Mucosa of stomach (tissue), 1 donor: ENCODE results near the gene PCGF2.

Source experiments
- H3K27me3 ChIP-seq: one replicate; pipeline ENCODE4 v1.7.0; 2013; ENCODE audit warnings: mild to moderate bottlenecking, low read length; ENCODE audit not compliant: control insufficient read depth, insufficient read depth
- H3K36me3 ChIP-seq: one replicate; pipeline ENCODE4 v1.7.0; 2013; ENCODE audit warnings: low read length; ENCODE audit not compliant: control insufficient read depth, insufficient read depth
- H3K4me1 ChIP-seq: one replicate; pipeline ENCODE4 v1.7.0; 2013; ENCODE audit warnings: mild to moderate bottlenecking, low read length; ENCODE audit not compliant: control insufficient read depth, insufficient read depth
- H3K4me3 ChIP-seq: one replicate; pipeline ENCODE4 v1.7.0; 2013; ENCODE audit warnings: low read length
- H3K9ac ChIP-seq: one replicate; pipeline ENCODE4 v1.7.0; 2013; ENCODE audit warnings: mild to moderate bottlenecking, low read length, moderate library complexity
- H3K9me3 ChIP-seq: one replicate; pipeline ENCODE4 v1.7.0; 2013; ENCODE audit warnings: mild to moderate bottlenecking, low read length, moderate library complexity; ENCODE audit not compliant: control insufficient read depth
- donor health status: Pancreatic carcinoma.

Gene PCGF2

GRCh38 chr17:38740806-38741205 lies 7.3 kb downstream of the PCGF2 start:
- H3K27me3 ChIP-seq, result no peaks in the 10 kb centered on the region
- no peak overlapping the region for H3K9ac ChIP-seq
- no peaks in the 10 kb centered on the region for H3K9me3 ChIP-seq
- H3K36me3 ChIP-seq, result peaks cover 12% of the 10 kb centered on the region
- peaks cover 30% of the 10 kb centered on the region for H3K4me1 ChIP-seq
- H3K4me3 ChIP-seq, result no peak overlapping the region

DNA sequence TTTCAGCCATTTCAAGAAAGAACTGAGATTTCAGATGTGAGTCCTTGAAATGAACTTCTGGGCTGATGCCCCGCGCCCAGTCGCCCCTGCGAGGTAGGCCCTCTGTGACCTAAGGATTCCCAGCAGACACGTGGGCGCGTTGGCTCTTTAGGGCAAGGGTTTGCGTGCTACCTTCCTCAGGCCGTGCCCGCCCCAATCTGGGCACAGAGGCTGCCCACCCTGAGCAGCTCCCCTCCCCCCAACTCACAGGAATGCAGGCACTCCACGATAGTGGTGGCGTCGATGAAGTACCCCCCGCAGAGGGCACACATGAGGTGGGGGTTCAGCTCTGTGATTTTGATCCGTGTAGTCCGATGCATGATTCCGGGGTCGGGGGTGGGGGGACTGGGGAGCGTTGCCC lies 8.1 kb downstream of the PCGF2 start:
- Histone ChIP-seq H3K4me3 (no peak overlapping the region), H3K36me3 (peaks cover 12% of the 10 kb centered on the region), H3K27me3 (no peaks in the 10 kb centered on the region), H3K4me1 (peaks cover 33% of the 10 kb centered on the region), H3K9me3 (no peaks in the 10 kb centered on the region), H3K9ac (no peak overlapping the region)

- Histone ChIP-seq H3K36me3 (peaks cover 12% of the 10 kb centered on the region), H3K4me1 (peaks cover 33% of the 10 kb centered on the region), H3K27me3 (no peaks in the 10 kb centered on the region), H3K4me3 (no peak overlapping the region), H3K9me3 (no peaks in the 10 kb centered on the region), H3K9ac (no peak overlapping the region)
Measured at GRCh38 chr17:38739305-38739704, 8.8 kb downstream of the PCGF2 start.

DNA sequence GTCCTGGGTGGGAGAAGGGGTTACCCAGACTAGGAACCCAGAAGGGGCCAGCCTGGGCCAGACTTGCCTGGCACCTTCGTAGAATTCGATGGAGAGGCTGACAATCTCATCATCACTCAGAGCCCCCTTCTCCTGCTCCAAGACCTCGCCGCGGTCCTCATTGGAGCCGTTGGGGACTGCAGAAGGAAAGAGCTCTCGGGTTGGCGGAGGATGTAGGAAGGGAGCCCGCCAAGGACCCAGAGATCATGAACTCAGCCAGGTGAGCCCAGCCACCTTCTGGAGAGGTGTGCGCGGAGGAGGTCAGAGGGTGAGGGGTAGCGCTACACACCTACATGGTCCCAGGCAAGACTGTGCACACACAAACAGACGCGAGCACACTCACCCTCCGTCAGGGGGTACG lies 9.4 kb downstream of the PCGF2 start:
- Histone ChIP-seq H3K4me1 (peaks cover 37% of the 10 kb centered on the region), H3K9me3 (no peaks in the 10 kb centered on the region), H3K27me3 (no peaks in the 10 kb centered on the region), H3K36me3 (peaks cover 12% of the 10 kb centered on the region), H3K4me3 (no peak overlapping the region), H3K9ac (no peak overlapping the region)

DNA sequence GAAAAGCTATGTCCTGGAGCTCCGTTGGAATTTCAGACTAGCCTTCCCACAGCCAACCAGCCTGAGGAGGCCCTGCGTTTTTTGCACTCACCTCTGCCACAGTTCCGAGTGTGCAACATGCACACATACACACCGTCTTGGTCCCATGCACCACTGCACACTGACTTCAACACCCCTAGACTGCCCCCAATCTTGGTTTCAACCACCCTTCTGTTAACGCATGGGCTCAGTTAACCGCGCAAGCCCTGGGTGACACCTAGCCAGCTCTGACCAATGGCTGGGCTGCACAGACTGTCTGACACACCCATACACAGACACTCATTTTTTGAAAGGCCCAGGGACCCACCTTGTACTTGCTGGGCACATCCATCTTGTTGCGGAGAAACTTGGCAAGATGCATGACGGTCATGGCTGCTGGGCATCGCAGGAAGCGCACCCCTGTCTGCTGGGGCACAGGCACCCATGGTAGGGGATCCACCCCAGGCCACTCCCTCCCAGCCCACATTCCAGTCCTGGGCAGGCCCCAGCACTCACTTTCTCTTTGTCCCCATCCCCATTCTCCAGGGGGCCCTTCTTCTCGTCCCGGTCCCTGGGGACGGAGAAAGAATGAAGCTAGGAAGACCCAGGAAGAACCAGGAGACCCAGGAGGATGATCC lies 10.0 kb downstream of the PCGF2 start:
- H3K36me3 ChIP-seq, result peaks cover 12% of the 10 kb centered on the region
- no peaks in the 10 kb centered on the region for H3K9me3 ChIP-seq
- no peaks in the 10 kb centered on the region for H3K27me3 ChIP-seq
- no peak overlapping the region for H3K4me3 ChIP-seq
- peaks cover 37% of the 10 kb centered on the region for H3K4me1 ChIP-seq
- no peak overlapping the region for H3K9ac ChIP-seq

GRCh38 chr17:38735161-38735997 lies 12.8 kb downstream of the PCGF2 start:
- Histone ChIP-seq H3K9ac (no peak overlapping the region), H3K4me1 (peaks cover 41% of the 10 kb centered on the region), H3K36me3 (peaks cover 12% of the 10 kb centered on the region), H3K9me3 (no peaks in the 10 kb centered on the region), H3K27me3 (no peaks in the 10 kb centered on the region), H3K4me3 (no peak overlapping the region)

GRCh38 chr17:38733982-38734973 lies 13.9 kb downstream of the PCGF2 start:
- peaks cover 12% of the 10 kb centered on the region for H3K36me3 ChIP-seq
- H3K9me3 ChIP-seq, result no peaks in the 10 kb centered on the region
- peaks cover 47% of the 10 kb centered on the region for H3K4me1 ChIP-seq
- no peak overlapping the region for H3K4me3 ChIP-seq
- no peak overlapping the region for H3K9ac ChIP-seq
- no peaks in the 10 kb centered on the region for H3K27me3 ChIP-seq

- Histone ChIP-seq H3K4me3 (no peak overlapping the region), H3K9me3 (no peaks in the 10 kb centered on the region), H3K36me3 (peaks cover 10% of the 10 kb centered on the region), H3K4me1 (peaks cover 55% of the 10 kb centered on the region), H3K9ac (no peak overlapping the region), H3K27me3 (no peaks in the 10 kb centered on the region)
Measured at GRCh38 chr17:38733282-38733981, 14.7 kb downstream of the PCGF2 start.

GRCh38 chr17:38732376-38733281 lies 15.5 kb downstream of the PCGF2 start:
- Histone ChIP-seq H3K9ac (peak overlapping the region; percentile 81), H3K4me3 (no peak overlapping the region), H3K27me3 (no peaks in the 10 kb centered on the region), H3K9me3 (no peaks in the 10 kb centered on the region), H3K36me3 (peaks cover 4% of the 10 kb centered on the region), H3K4me1 (peaks cover 59% of the 10 kb centered on the region)

GRCh38 chr17:38731526-38732294 lies 16.4 kb downstream of the PCGF2 start:
- Histone ChIP-seq H3K4me3 (peak overlapping the region; percentile 53), H3K36me3 (peaks cover 4% of the 10 kb centered on the region), H3K9ac (peak overlapping the region; percentile 81), H3K9me3 (no peaks in the 10 kb centered on the region), H3K4me1 (peaks cover 59% of the 10 kb centered on the region), H3K27me3 (no peaks in the 10 kb centered on the region)
